Peyer's patch (tissue), 4 donors: ENCODE results near the gene ADD2.

ENCODE experiments used
- CTCF ChIP-seq, 6 experiments: fragments of 450-650 bp in 4 of 6; fragments of 200-600 bp in 2 of 6; sonication (generic) in 1 of 6; IDR thresholded peaks; one replicate each; pipeline ENCODE4 v1.5.1; 2017 to 2019; ENCODE audit warnings: antibody characterized with exemption in 6 of 6, mild to moderate bottlenecking in 3 of 6, moderate library complexity in 1 of 6
- POLR2A ChIP-seq, 2 donors: fragments of 450-650 bp; IDR thresholded peaks; one replicate each; pipeline ENCODE4 v1.5.1; 2017; ENCODE audit warnings: antibody characterized with exemption in 2 of 2, mild to moderate bottlenecking in 2 of 2, moderate library complexity in 2 of 2

GRCh38 chr2:70756128-70756527, 11.9 kb downstream of the ADD2 start:
- TF ChIP-seq CTCF (IDR thresholded peaks at IDR 0.05): no peak
- no peak for TF ChIP-seq POLR2A (IDR thresholded peaks at IDR 0.05)
